OCI-LY1 (cell line): Measurements from ENCODE around the gene PLD1.

Source experiments
- H2AFZ ChIP-seq: fragments of 200-600 bp; sonication (generic), shearing (Covaris generic); 2 replicates; pipeline ENCODE4 v1.6.0; 2014; ENCODE audit warnings: antibody characterized with exemption, mild to moderate bottlenecking, low read length
- H3F3A ChIP-seq: fragments of 200-600 bp; sonication (generic), shearing (Covaris generic); 2 replicates; pipeline ENCODE4 v1.6.0; 2014; ENCODE audit warnings: mild to moderate bottlenecking, antibody characterized with exemption, low read length, moderate library complexity; ENCODE audit not compliant: insufficient read depth
- H3K27ac ChIP-seq: fragments of 200-600 bp; sonication (generic); 2 replicates; pipeline ENCODE4 v1.5.1; 2014; ENCODE audit warnings: low read length, mixed run types, mild to moderate bottlenecking, low read depth; ENCODE audit not compliant: poor library complexity, severe bottlenecking
- H3K27me3 ChIP-seq: fragments of 200-600 bp; sonication (generic); 2 replicates; pipeline ENCODE4 v1.6.0; 2014; ENCODE audit warnings: antibody characterized with exemption, mild to moderate bottlenecking, low read length, moderate library complexity; ENCODE audit not compliant: insufficient read depth
- H3K36me3 ChIP-seq: fragments of 200-600 bp; sonication (generic); 2 replicates; pipeline ENCODE4 v1.6.1; 2014; ENCODE audit warnings: mild to moderate bottlenecking, antibody characterized with exemption, low read length, moderate library complexity, mixed read lengths; ENCODE audit not compliant: insufficient read depth
- H3K4me1 ChIP-seq: fragments of 200-600 bp; sonication (generic); 2 replicates; pipeline ENCODE4 v1.5.1; 2014; ENCODE audit warnings: mild to moderate bottlenecking, low read length, moderate library complexity; ENCODE audit not compliant: insufficient read depth, severe bottlenecking
- H3K4me2 ChIP-seq: fragments of 200-600 bp; sonication (generic), shearing (Covaris generic); 2 replicates; pipeline ENCODE4 v1.6.1; 2014; ENCODE audit warnings: low read length
- H3K4me3 ChIP-seq: fragments of 200-600 bp; sonication (generic); 2 replicates; pipeline ENCODE4 v1.5.1; 2014; ENCODE audit warnings: low read length, low read depth, mild to moderate bottlenecking, mixed read lengths; ENCODE audit not compliant: poor library complexity, severe bottlenecking
- H3K79me2 ChIP-seq: fragments of 200-600 bp; shearing (Covaris generic); 2 replicates; pipeline ENCODE4 v1.6.1; 2016; ENCODE audit warnings: mixed run types, low read length, mixed read lengths; ENCODE audit not compliant: insufficient read depth
- H3K9ac ChIP-seq: fragments of 200-600 bp; sonication (generic), shearing (Covaris generic); 2 replicates; pipeline ENCODE4 v1.6.1; 2014; ENCODE audit warnings: mild to moderate bottlenecking, low read length, mixed read lengths
- H3K9me2 ChIP-seq: fragments of 200-600 bp; sonication (generic), shearing (Covaris generic); 2 replicates; pipeline ENCODE4 v1.6.1; 2014; ENCODE audit warnings: low read depth, mild to moderate bottlenecking, low read length, mixed read lengths
- H3K9me3 ChIP-seq: fragments of 200-600 bp; shearing (Covaris generic); 2 replicates; pipeline ENCODE4 v1.6.1; 2014; ENCODE audit warnings: low read length, mixed read lengths
- H4K20me1 ChIP-seq: fragments of 200-600 bp; sonication (generic), shearing (Covaris generic); 2 replicates; pipeline ENCODE4 v1.6.0; 2016; ENCODE audit warnings: mild to moderate bottlenecking, low read length; ENCODE audit not compliant: insufficient read depth
- CTCF ChIP-seq: fragments of 200-600 bp; sonication (generic), shearing (Covaris generic); IDR thresholded peaks from 2 replicates; pipeline ENCODE4 v1.5.1; 2017; ENCODE audit warnings: mild to moderate bottlenecking, antibody characterized with exemption, low read length, moderate library complexity, mixed read lengths
- EZH2 ChIP-seq: fragments of 200-600 bp; sonication (generic), shearing (Covaris generic); IDR thresholded peaks from 2 replicates; pipeline ENCODE4 v1.8.0; 2017; ENCODE audit warnings: borderline replicate concordance, mixed run types, mild to moderate bottlenecking, antibody characterized with exemption, low read length, moderate library complexity, mixed read lengths

PLD1 gene

DNA sequence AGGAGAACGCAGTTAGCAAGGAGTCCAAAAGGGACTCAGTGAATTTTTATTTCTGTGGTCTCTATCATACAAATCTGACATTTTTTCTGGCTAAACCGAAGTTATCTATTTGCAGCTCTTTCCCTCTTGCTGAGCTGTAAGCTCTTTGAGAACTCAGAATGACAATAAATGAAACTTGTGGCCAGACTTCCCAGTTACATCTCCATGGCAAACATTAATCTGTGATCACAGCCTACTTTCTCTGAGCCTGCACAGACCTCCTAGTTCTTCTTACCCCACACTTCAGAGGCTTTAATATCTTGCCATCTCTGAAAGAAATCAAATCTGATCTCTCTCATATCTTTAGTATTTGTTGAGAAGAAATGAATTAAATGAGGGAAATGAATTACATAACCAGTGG is 58.0 kb downstream of the PLD1 start:
- no peak overlapping the region for H2AFZ ChIP-seq
- no peaks in the 10 kb centered on the region for H3K79me2 ChIP-seq
- no peaks in the 10 kb centered on the region for H3K36me3 ChIP-seq
- no peaks in the 10 kb centered on the region for H3K27me3 ChIP-seq
- no peaks in the 10 kb centered on the region for H3K4me1 ChIP-seq
- no peak for TF ChIP-seq EZH2
- no peak for TF ChIP-seq CTCF
- H3K9ac ChIP-seq = no peak overlapping the region
- H4K20me1 ChIP-seq = no peaks in the 10 kb centered on the region
- no peak overlapping the region for H3K4me3 ChIP-seq
- H3K27ac ChIP-seq = no peak overlapping the region
- no peaks in the 10 kb centered on the region for H3K9me2 ChIP-seq
- H3K9me3 ChIP-seq = no peaks in the 10 kb centered on the region
- no peak overlapping the region for H3K4me2 ChIP-seq
- H3F3A ChIP-seq = no peaks in the 10 kb centered on the region

GRCh38 chr3:171749124-171749523 is 61.2 kb downstream of the PLD1 start:
- Histone ChIP-seq H3K9ac (no peak overlapping the region), H3K36me3 (no peaks in the 10 kb centered on the region), H3K79me2 (no peaks in the 10 kb centered on the region), H3K27me3 (no peaks in the 10 kb centered on the region; the same call in 1 of the 2 replicates), H3K9me2 (no peaks in the 10 kb centered on the region), H3K4me1 (no peaks in the 10 kb centered on the region), H2AFZ (no peak overlapping the region), H3K27ac (no peak overlapping the region), H4K20me1 (no peaks in the 10 kb centered on the region), H3K4me2 (no peak overlapping the region), H3F3A (no peaks in the 10 kb centered on the region), H3K9me3 (no peaks in the 10 kb centered on the region), H3K4me3 (no peak overlapping the region)
- TF ChIP-seq EZH2 (no peak), CTCF (no peak)

GRCh38 chr3:171748064-171748924 is 62.0 kb downstream of the PLD1 start:
- H3K9me3 ChIP-seq = no peaks in the 10 kb centered on the region
- no peaks in the 10 kb centered on the region for H3K36me3 ChIP-seq
- no peaks in the 10 kb centered on the region for H4K20me1 ChIP-seq
- H3F3A ChIP-seq = no peaks in the 10 kb centered on the region
- H3K4me2 ChIP-seq = no peak overlapping the region
- no peak overlapping the region for H3K4me3 ChIP-seq
- H3K9me2 ChIP-seq = no peaks in the 10 kb centered on the region
- no peaks in the 10 kb centered on the region; the same call in 1 of the 2 replicates for H3K27me3 ChIP-seq
- no peak overlapping the region for H2AFZ ChIP-seq
- no peak overlapping the region for H3K27ac ChIP-seq
- no peaks in the 10 kb centered on the region for H3K4me1 ChIP-seq
- TF ChIP-seq CTCF (no peak), EZH2 (no peak)
- H3K79me2 ChIP-seq = no peaks in the 10 kb centered on the region
- H3K9ac ChIP-seq = no peak overlapping the region
